SK-N-SH (cell line): ENCODE data around the gene CRTAP. TPM values are rescaled to one million over a fixed set of nuclear protein-coding genes. Genes with fewer than 3 reads are reported as not detected.

Source experiments
- CTCF ChIA-PET: fragments of 300-600, 350-600 bp; formaldehyde crosslinking; extraction: SDS; loops from one replicate; lab custom pipeline; 2021; lab: Yijun Ruan, JAX
- POLR2A ChIA-PET: fragments of 350-600 bp; sonication (Branson Sonifier 250); formaldehyde crosslinking; extraction: SDS; loops from one replicate; lab custom pipeline; 2020; ENCODE audit warnings: antibody characterized with exemption, inconsistent platforms; lab: Yijun Ruan, JAX
- DNase-seq: peaks from one replicate; pipeline ENCODE4 v3.0.0; 2012
- H2AFZ ChIP-seq: fragments of 200-600 bp; sonication (generic); 2 replicates; pipeline ENCODE4 v1.8.1; 2016; ENCODE audit warnings: antibody characterized with exemption, mild to moderate bottlenecking, low read depth
- H3F3A ChIP-seq: fragments of 200-600 bp; sonication (generic); replicated peaks from 2 replicates; pipeline ENCODE3; 2016; ENCODE audit warnings: antibody characterized with exemption, mild to moderate bottlenecking; ENCODE audit not compliant: insufficient read depth
- H3K27ac ChIP-seq, 2 experiments: fragments of 200-500 bp in 1 of 2; fragments of 200-600 bp in 1 of 2; sonication (Bioruptor generic) in 1 of 2; sonication (generic), shearing (Covaris generic) in 1 of 2; 2 replicates each; pipeline versions ENCODE4 v1.5.1 to v1.6.1; 2014 to 2016; ENCODE audit warnings: low read depth in 2 of 2, inconsistent platforms in 1 of 2, low read length in 1 of 2, mild to moderate bottlenecking in 1 of 2, mixed read lengths in 1 of 2
- H3K27me3 ChIP-seq: fragments of 200-600 bp; sonication (generic), shearing (Covaris generic); 2 replicates; pipeline ENCODE4 v1.6.1; 2016; ENCODE audit warnings: mixed run types; ENCODE audit not compliant: insufficient read depth
- H3K36me3 ChIP-seq, 2 experiments: fragments of 200-500 bp in 1 of 2; fragments of 200-600 bp in 1 of 2; sonication (Bioruptor generic) in 1 of 2; sonication (generic) in 1 of 2; replicated peaks in 1 of 2; 2 replicates each; pipeline versions ENCODE3 to v1.5.1; 2014 to 2016; ENCODE audit warnings: low read length in 1 of 2, mild to moderate bottlenecking in 1 of 2; ENCODE audit not compliant: insufficient read depth in 2 of 2, control insufficient read depth in 1 of 2
- H3K4me1 ChIP-seq, 2 experiments: fragments of 200-500 bp in 1 of 2; fragments of 200-600 bp in 1 of 2; sonication (Bioruptor generic) in 1 of 2; sonication (generic), shearing (Covaris generic) in 1 of 2; 2 replicates each; pipeline versions ENCODE4 v1.5.1 to v1.6.1; 2014 to 2016; ENCODE audit warnings: low read depth in 1 of 2, low read length in 1 of 2, mixed run types in 1 of 2; ENCODE audit not compliant: insufficient read depth in 2 of 2, control insufficient read depth in 1 of 2
- H3K4me2 ChIP-seq: fragments of 200-600 bp; sonication (generic), shearing (Covaris generic); 2 replicates; pipeline ENCODE4 v1.6.1; 2017; ENCODE audit warnings: mixed run types
- H3K4me3 ChIP-seq, 2 experiments: fragments of 200-500 bp in 1 of 2; fragments of 200-600 bp in 1 of 2; sonication (Bioruptor generic) in 1 of 2; sonication (generic), shearing (Covaris generic) in 1 of 2; 2 replicates each; pipeline versions ENCODE4 v1.5.1 to v1.8.1; 2014 to 2016; ENCODE audit warnings: low read depth in 2 of 2, inconsistent platforms in 1 of 2, low read length in 1 of 2, mild to moderate bottlenecking in 1 of 2, mixed read lengths in 1 of 2, moderate library complexity in 1 of 2
- H3K79me2 ChIP-seq: fragments of 200-600 bp; sonication (generic); 2 replicates; pipeline ENCODE4 v1.8.1; 2017; ENCODE audit warnings: mild to moderate bottlenecking; ENCODE audit not compliant: insufficient read depth
- H3K9ac ChIP-seq: fragments of 200-600 bp; sonication (generic); 2 replicates; pipeline ENCODE4 v1.6.1; 2017; ENCODE audit warnings: mixed run types
- H3K9me2 ChIP-seq: fragments of 200-600 bp; sonication (generic); 2 replicates; pipeline ENCODE4 v1.6.1; 2017; ENCODE audit warnings: mixed run types
- H3K9me3 ChIP-seq: fragments of 200-600 bp; sonication (generic); 2 replicates; pipeline ENCODE4 v1.6.1; 2017; ENCODE audit warnings: mixed run types, mild to moderate bottlenecking, moderate library complexity
- H4K20me1 ChIP-seq: fragments of 200-600 bp; sonication (generic); 2 replicates; pipeline ENCODE4 v1.6.1; 2017; ENCODE audit warnings: mild to moderate bottlenecking, mixed run types; ENCODE audit not compliant: insufficient read depth
- ELF1 ChIP-seq: IDR thresholded peaks from 2 replicates; pipeline ENCODE4 v1.4.0; 2012
- IRF3 ChIP-seq: fragments of 150-350 bp; IDR thresholded peaks from 2 replicates; pipeline ENCODE4 v1.6.1; 2016; ENCODE audit warnings: mild to moderate bottlenecking, low read depth, low read length
- JUND ChIP-seq: IDR thresholded peaks from 2 replicates; pipeline ENCODE4 v1.4.0; 2012
- MXI1 ChIP-seq: IDR thresholded peaks from 2 replicates; pipeline ENCODE4 v1.6.1; 2012; ENCODE audit warnings: mild to moderate bottlenecking, low read depth, low read length, improper control_type of control experiment
- NFIC ChIP-seq: IDR thresholded peaks from 2 replicates; pipeline ENCODE4 v1.4.0; 2012; ENCODE audit warnings: borderline replicate concordance
- RCOR1 ChIP-seq: fragments of 150-350 bp; IDR thresholded peaks from 2 replicates; pipeline ENCODE4 v1.6.1; 2017; ENCODE audit warnings: antibody characterized with exemption, low read length
- RXRA ChIP-seq: IDR thresholded peaks from 2 replicates; pipeline ENCODE4 v1.4.0; 2012; ENCODE audit warnings: low read depth, mild to moderate bottlenecking, borderline replicate concordance
- TAF1 ChIP-seq: IDR thresholded peaks from 2 replicates; pipeline ENCODE4 v1.6.1; 2012; ENCODE audit warnings: low read depth, mild to moderate bottlenecking, low read length, moderate library complexity, borderline replicate concordance
- USF2 ChIP-seq: fragments of 150-350 bp; IDR thresholded peaks from 2 replicates; pipeline ENCODE4 v1.6.1; 2017; ENCODE audit warnings: antibody characterized with exemption, low read length, low read depth, borderline replicate concordance
- YY1 ChIP-seq: IDR thresholded peaks from 2 replicates; pipeline ENCODE4 v1.4.0; 2012; ENCODE audit warnings: low read depth, mild to moderate bottlenecking
- WGBS: methylation state at CpG from one replicate; pipeline ENCODE4 v1.1.6; 2017; ENCODE audit warnings: low lambda C conversion rate; 5-methylcytosine and 5-hydroxymethylcytosine counted together
- polyA plus RNA-seq, 3 experiments: library from polyadenylated mRNA; depleted of rRNA; stranded (reverse); fragments of >200 nt; gene quantifications; 2 replicates each; pipeline ENCODE4 v1.2.3, GENCODE V29; 2012
- TF ChIP-seq, protein P1 (sequence below): IDR thresholded peaks from 2 replicates; pipeline ENCODE4; 2012
- TF ChIP-seq, protein P2 (sequence below): IDR thresholded peaks from 2 replicates; pipeline ENCODE4 v1.6.1; 2012; ENCODE audit warnings: mild to moderate bottlenecking, low read depth, low read length, moderate library complexity
- TF ChIP-seq, protein P3 (sequence below): IDR thresholded peaks from 2 replicates; pipeline ENCODE4 v1.4.0; 2012; ENCODE audit warnings: low read depth, borderline replicate concordance

Gene CRTAP
- polyA plus RNA-seq, 1 of the 3 experiments (the other 2 are of a cell fraction) = 198 TPM

GRCh38 chr3:33125840-33126239 is 12.0 kb downstream of the CRTAP start:
- WGBS = 96% methylated on average over 3 of the region's 3 CpGs
- no peak overlapping the region for H3K4me3 ChIP-seq
- DNase-seq = no peak
- no peaks in the 10 kb centered on the region for H3K27me3 ChIP-seq
- H4K20me1 ChIP-seq = no peaks in the 10 kb centered on the region
- peaks cover 49 to 59% of the 10 kb centered on the region in 2 experiments for H3K36me3 ChIP-seq
- CTCF ChIA-PET = interaction anchor here (1.5 kb wide), 1 partner anchor 247 kb away, joined by 6 read pairs; no protein-coding TSS in a partner anchor
- H3F3A ChIP-seq = peaks cover 8% of the 10 kb centered on the region
- no peak overlapping the region for H2AFZ ChIP-seq
- POLR2A ChIA-PET = no interaction called here
- H3K9me2 ChIP-seq = no peaks in the 10 kb centered on the region
- no peak overlapping the region for H3K9ac ChIP-seq
- H3K27ac ChIP-seq = no peak overlapping the region
- peaks cover 12% of the 10 kb centered on the region for H3K79me2 ChIP-seq
- no peak overlapping the region for H3K4me2 ChIP-seq
- no peak for TF ChIP-seq YY1
- no peak for TF ChIP-seq RXRA
- TF ChIP-seq IRF3 = no peak
- TF ChIP-seq NFIC = no peak
- TF ChIP-seq, protein P1, sequence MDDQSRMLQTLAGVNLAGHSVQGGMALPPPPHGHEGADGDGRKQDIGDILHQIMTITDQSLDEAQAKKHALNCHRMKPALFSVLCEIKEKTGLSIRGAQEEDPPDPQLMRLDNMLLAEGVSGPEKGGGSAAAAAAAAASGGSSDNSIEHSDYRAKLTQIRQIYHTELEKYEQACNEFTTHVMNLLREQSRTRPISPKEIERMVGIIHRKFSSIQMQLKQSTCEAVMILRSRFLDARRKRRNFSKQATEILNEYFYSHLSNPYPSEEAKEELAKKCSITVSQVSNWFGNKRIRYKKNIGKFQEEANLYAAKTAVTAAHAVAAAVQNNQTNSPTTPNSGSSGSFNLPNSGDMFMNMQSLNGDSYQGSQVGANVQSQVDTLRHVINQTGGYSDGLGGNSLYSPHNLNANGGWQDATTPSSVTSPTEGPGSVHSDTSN = no peak
- TF ChIP-seq, protein P2, sequence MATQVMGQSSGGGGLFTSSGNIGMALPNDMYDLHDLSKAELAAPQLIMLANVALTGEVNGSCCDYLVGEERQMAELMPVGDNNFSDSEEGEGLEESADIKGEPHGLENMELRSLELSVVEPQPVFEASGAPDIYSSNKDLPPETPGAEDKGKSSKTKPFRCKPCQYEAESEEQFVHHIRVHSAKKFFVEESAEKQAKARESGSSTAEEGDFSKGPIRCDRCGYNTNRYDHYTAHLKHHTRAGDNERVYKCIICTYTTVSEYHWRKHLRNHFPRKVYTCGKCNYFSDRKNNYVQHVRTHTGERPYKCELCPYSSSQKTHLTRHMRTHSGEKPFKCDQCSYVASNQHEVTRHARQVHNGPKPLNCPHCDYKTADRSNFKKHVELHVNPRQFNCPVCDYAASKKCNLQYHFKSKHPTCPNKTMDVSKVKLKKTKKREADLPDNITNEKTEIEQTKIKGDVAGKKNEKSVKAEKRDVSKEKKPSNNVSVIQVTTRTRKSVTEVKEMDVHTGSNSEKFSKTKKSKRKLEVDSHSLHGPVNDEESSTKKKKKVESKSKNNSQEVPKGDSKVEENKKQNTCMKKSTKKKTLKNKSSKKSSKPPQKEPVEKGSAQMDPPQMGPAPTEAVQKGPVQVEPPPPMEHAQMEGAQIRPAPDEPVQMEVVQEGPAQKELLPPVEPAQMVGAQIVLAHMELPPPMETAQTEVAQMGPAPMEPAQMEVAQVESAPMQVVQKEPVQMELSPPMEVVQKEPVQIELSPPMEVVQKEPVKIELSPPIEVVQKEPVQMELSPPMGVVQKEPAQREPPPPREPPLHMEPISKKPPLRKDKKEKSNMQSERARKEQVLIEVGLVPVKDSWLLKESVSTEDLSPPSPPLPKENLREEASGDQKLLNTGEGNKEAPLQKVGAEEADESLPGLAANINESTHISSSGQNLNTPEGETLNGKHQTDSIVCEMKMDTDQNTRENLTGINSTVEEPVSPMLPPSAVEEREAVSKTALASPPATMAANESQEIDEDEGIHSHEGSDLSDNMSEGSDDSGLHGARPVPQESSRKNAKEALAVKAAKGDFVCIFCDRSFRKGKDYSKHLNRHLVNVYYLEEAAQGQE = no peak
- TF ChIP-seq TAF1 = no peak
- no peak for TF ChIP-seq ELF1
- TF ChIP-seq MXI1 = no peak
- no peaks in the 10 kb centered on the region; a peak in 1 of 4 replicates for H3K4me1 ChIP-seq
- no peaks in the 10 kb centered on the region for H3K9me3 ChIP-seq

GRCh38 chr3:33128706-33129105 is 14.9 kb downstream of the CRTAP start:
- Histone ChIP-seq H3K27me3 (no peaks in the 10 kb centered on the region), H3K4me2 (no peak overlapping the region), H3K4me1 (peaks cover 0 to 3% of the 10 kb centered on the region in 2 experiments; a peak in 2 of 4 replicates), H3F3A (peaks cover 14% of the 10 kb centered on the region)
- 59% methylated on average over 1 of the region's 1 CpG for WGBS
- TF ChIP-seq RCOR1 (no peak), USF2 (peak; percentile 46; the same call in 1 of the 2 replicates), YY1 (no peak), JUND (no peak)
- TF ChIP-seq, protein P3, sequence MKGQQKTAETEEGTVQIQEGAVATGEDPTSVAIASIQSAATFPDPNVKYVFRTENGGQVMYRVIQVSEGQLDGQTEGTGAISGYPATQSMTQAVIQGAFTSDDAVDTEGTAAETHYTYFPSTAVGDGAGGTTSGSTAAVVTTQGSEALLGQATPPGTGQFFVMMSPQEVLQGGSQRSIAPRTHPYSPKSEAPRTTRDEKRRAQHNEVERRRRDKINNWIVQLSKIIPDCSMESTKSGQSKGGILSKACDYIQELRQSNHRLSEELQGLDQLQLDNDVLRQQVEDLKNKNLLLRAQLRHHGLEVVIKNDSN = peak; percentile 89
- TF ChIP-seq, all 33 proteins: peak for 2
- Histone ChIP-seq H3K36me3 (peaks cover 50 to 67% of the 10 kb centered on the region in 2 experiments), H3K9ac (no peak overlapping the region), H3K9me3 (no peaks in the 10 kb centered on the region), H3K9me2 (no peaks in the 10 kb centered on the region), H3K27ac (no peak overlapping the region), H2AFZ (no peak overlapping the region), H3K79me2 (peaks cover 6% of the 10 kb centered on the region), H3K4me3 (no peak overlapping the region), H4K20me1 (no peaks in the 10 kb centered on the region)
- ChIA-PET POLR2A (no interaction called here), CTCF (interaction anchor here (1.0 to 11.0 kb wide), 4 partner anchors 13 to 658 kb away, joined by 3 to 221 read pairs (median 4); no protein-coding TSS in a partner anchor)
- DNase-seq = no peak
